ENCODE measurements around the gene INPP5J. TPM values are rescaled to one million over a fixed set of nuclear protein-coding genes. Genes with fewer than 3 reads are reported as not detected.

INPP5J gene
- total RNA-seq, 1 donor from 2014 or later = 0.18 TPM

DNA sequence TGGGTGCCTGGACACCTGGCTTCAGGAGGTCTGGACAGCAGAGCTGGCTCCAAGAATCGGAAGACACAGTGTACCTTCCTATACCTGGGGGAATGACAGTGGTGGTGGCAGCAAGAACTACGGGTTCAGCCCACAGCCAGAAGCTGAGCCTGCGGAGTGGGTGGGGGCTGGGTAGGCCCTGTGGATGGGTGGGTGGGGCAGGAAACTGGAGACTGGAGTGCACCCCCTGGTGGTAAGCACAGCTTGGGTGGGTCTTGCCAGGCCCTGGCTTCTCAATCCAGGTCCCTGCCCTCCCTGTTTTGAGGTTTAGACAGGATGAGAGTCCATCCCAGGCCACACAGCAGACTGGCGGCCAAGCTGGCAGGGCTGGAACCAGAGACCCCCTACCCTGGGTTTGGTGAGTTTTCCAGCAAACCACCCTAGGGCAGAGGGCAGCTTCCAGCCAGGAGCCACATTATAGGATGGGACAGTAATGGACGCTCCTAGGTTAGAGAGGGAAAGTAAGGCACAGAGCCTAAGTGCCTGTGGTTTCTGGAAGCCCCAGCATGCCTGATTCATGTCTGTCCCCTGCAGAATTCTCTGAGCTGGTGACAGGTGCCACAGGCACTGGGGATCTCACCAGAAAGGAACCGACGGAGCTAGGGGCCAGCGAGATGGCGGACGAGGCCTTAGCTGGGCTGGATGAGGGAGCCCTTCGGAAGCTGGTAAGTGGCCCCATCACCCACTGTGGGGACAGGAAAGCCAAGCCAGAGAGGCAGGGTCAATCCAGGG lies 40.0 kb upstream of the INPP5J start:
- Mint-ChIP-seq H3K4me3 (ENCODE audit: low read depth) (peak overlapping the region; percentile 84), H3K27me3 (ENCODE audit: low read depth) (no peaks in the 10 kb centered on the region), H3K36me3 (ENCODE audit: low read depth) (no peaks in the 10 kb centered on the region), H3K27ac (peak overlapping the region; percentile 52), H3K4me1 (ENCODE audit: low read depth) (peaks cover 31% of the 10 kb centered on the region), H3K9me3 (no peaks in the 10 kb centered on the region)
- DNase-seq (ENCODE audit: low spot score) = peak; percentile 43
- intact Hi-C loops (cut with micrococcal nuclease) = loop anchor here (5.0 to 10.0 kb wide), 3 partner anchors 132 to 340 kb away; partner anchors contain the start of gene LIMK2

DNA sequence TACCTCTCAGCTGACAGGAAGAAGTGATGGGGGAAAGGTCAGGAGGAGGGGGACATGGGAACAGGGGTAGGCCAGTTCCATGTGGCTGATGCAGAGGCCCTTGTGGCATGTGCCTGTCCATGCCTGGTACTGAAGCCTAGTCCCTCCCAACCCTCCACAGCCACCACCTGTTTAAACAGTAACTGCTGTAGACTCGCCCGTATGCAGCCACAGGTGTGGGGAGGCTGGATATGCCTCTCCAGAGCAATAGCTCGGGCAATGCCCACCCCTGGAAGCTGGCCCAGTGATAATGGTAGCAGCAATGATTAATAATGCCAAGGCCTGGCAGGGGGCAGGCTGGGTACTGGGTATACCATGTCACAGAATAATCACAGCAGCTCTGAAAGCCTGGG lies 39.4 kb upstream of the INPP5J start:
- Mint-ChIP-seq H3K4me3 (ENCODE audit: low read depth) (peak overlapping the region; percentile 84), H3K9me3 (no peaks in the 10 kb centered on the region), H3K27me3 (ENCODE audit: low read depth) (no peaks in the 10 kb centered on the region), H3K27ac (peak overlapping the region; percentile 67), H3K36me3 (ENCODE audit: low read depth) (no peaks in the 10 kb centered on the region), H3K4me1 (ENCODE audit: low read depth) (peaks cover 31% of the 10 kb centered on the region)
- no peak for DNase-seq (ENCODE audit: low spot score)
- intact Hi-C loops (cut with micrococcal nuclease) = loop anchor here (5.0 to 10.0 kb wide), 3 partner anchors 131 to 341 kb away; partner anchors contain the start of gene LIMK2

DNA sequence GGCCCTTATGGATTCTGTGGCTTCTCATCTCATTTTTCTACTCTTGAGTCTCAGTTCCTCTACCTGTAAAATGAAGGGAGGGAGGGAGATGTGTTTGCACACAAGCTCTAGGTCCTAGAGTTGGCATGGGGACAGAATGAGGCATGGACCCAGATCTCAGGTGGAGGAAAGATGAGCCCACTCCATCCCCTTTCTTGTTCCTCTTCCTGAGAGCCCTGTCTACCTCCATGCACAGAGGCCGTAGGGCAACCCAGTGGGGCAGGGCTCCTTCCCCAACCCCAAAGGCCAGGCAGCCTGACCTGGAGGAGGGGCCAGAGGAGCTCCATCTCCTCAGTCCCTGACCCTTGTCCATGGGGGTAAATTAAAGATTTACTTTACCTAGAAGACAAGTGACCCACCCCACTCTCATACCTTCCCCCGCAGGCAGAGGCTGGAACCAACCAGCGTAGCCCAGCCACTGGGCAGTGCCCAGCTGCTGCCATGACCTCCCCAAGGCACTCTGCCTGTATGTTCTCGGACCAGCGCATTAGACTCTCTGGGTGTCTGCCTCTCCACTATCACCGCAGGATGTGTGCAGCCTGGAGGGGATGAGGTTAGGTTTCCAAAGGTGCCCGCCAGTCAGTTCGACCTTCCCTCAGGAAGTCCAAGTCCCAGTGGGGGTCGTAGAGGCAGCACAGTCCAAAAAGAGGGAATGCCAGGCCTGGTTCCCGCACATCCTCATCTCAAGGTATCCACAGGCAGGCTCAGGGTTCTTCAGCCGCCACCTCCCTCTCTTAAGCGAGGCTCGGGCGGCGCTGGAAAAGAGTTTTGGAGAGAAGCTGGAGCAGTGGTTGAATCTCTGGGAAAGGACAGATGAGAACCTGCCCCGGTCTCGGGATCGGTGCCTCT lies 38.6 kb upstream of the INPP5J start:
- no peaks in the 10 kb centered on the region for H3K9me3 Mint-ChIP-seq
- intact Hi-C loops (cut with micrococcal nuclease) = loop anchor here (1.0 to 10.0 kb wide), 6 partner anchors 115 to 449 kb away; partner anchors contain the start of genes LIMK2, SLC35E4 and TUG1
- no peaks in the 10 kb centered on the region for H3K27me3 Mint-ChIP-seq (ENCODE audit: low read depth)
- H3K27ac Mint-ChIP-seq = peak overlapping the region; percentile 67
- peak overlapping the region; percentile 84 for H3K4me3 Mint-ChIP-seq (ENCODE audit: low read depth)
- no peaks in the 10 kb centered on the region for H3K36me3 Mint-ChIP-seq (ENCODE audit: low read depth)
- peaks cover 31% of the 10 kb centered on the region for H3K4me1 Mint-ChIP-seq (ENCODE audit: low read depth)
- DNase-seq (ENCODE audit: low spot score) = no peak

DNA sequence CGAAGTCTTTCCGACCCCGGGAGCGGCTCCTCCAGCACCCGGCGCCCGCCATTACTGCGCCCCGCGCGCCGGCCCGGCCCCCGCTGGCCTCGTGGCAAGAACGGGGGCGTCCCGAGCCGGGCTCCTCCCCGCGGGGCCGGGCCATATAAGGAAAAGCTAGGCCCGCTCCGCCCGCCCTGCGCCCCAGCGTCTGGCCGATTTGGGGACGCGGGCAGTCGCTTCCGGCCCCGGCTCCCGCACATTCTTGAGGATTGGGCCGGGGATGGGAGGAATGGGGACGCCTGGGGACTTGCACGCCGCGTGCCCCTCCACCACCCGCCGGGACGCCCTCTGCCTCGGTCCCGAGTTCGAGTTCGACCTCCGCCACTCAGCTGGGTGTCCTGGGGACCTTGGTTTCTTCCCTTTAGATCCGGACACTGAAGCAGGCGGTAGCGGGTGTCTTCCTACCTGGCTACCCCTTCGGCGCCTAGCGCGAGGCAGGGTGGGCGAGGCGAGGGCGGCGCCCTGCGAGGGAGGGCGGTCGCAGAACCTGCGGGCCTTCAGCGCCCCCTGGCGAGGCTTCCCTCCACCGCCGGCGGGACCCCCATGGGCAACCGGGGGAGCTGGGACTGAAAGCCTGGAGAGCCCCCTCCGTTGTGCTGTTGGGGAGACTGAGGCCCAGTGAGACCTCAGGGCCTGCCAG lies 37.8 kb upstream of the INPP5J start:
- Mint-ChIP-seq H3K4me3 (ENCODE audit: low read depth) (peak overlapping the region; percentile 84), H3K27ac (peak overlapping the region; percentile 84), H3K27me3 (ENCODE audit: low read depth) (no peaks in the 10 kb centered on the region), H3K9me3 (no peaks in the 10 kb centered on the region), H3K36me3 (ENCODE audit: low read depth) (no peaks in the 10 kb centered on the region), H3K4me1 (ENCODE audit: low read depth) (peaks cover 31% of the 10 kb centered on the region)
- intact Hi-C loops (cut with micrococcal nuclease) = loop anchor here (1.0 to 10.0 kb wide), 7 partner anchors 116 to 450 kb away; partner anchors contain the start of genes LIMK2, PIK3IP1, SLC35E4 and TUG1
- DNase-seq (ENCODE audit: low spot score) = peak; percentile 81

DNA sequence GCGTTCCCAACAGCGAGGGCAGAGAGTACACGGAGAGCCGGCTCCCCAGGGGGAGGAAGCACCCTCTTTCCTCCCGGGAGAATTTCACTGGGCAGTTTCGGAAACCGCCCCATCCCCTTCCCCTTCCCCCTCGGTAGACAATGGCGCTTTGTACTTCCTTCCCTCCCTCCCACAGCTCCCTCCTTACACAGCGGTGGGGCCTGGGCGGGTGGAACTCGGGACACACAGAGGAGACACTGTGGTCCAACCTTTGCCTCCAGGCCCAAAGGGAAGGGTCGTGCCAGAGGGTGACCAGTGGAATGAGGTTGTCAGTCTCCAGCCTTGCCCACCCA lies 37.3 kb upstream of the INPP5J start:
- no peak for DNase-seq (ENCODE audit: low spot score)
- Mint-ChIP-seq H3K36me3 (ENCODE audit: low read depth) (no peaks in the 10 kb centered on the region), H3K4me1 (ENCODE audit: low read depth) (peaks cover 30% of the 10 kb centered on the region), H3K27me3 (ENCODE audit: low read depth) (no peaks in the 10 kb centered on the region), H3K4me3 (ENCODE audit: low read depth) (peak overlapping the region; percentile 82), H3K9me3 (no peaks in the 10 kb centered on the region), H3K27ac (peak overlapping the region; percentile 84)
- intact Hi-C loops (cut with micrococcal nuclease) = loop anchor here (2.0 to 10.0 kb wide), 4 partner anchors 129 to 451 kb away; partner anchors contain the start of genes LIMK2, PIK3IP1 and SLC35E4

DNA sequence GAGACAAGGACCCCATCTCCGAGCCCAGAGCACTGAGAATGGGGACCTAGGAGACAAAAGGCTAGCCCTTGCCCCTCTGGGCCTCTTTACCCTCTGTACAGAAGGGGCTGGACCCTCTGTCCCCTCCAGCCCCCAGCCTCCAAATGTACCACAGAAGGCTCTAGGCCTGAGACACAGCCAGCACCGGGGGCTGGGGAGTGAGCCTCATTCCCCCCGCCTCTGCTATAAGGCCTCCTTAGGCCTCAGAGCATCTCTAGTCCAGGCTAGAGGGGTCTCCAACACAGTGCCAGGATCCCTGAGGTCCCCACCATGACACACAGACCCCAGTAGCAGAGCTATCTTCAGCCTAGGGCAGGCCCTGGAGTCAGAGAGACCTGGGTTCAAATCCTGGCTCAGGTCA lies 36.8 kb upstream of the INPP5J start:
- no peak for DNase-seq (ENCODE audit: low spot score)
- Mint-ChIP-seq H3K9me3 (no peaks in the 10 kb centered on the region), H3K27ac (no peak overlapping the region), H3K4me1 (ENCODE audit: low read depth) (peaks cover 28% of the 10 kb centered on the region), H3K36me3 (ENCODE audit: low read depth) (no peaks in the 10 kb centered on the region), H3K27me3 (ENCODE audit: low read depth) (no peaks in the 10 kb centered on the region), H3K4me3 (ENCODE audit: low read depth) (peak overlapping the region; percentile 82)
- intact Hi-C loops (cut with micrococcal nuclease) = loop anchor here (2.0 to 10.0 kb wide), 4 partner anchors 129 to 451 kb away; partner anchors contain the start of genes LIMK2, PIK3IP1 and SLC35E4

DNA sequence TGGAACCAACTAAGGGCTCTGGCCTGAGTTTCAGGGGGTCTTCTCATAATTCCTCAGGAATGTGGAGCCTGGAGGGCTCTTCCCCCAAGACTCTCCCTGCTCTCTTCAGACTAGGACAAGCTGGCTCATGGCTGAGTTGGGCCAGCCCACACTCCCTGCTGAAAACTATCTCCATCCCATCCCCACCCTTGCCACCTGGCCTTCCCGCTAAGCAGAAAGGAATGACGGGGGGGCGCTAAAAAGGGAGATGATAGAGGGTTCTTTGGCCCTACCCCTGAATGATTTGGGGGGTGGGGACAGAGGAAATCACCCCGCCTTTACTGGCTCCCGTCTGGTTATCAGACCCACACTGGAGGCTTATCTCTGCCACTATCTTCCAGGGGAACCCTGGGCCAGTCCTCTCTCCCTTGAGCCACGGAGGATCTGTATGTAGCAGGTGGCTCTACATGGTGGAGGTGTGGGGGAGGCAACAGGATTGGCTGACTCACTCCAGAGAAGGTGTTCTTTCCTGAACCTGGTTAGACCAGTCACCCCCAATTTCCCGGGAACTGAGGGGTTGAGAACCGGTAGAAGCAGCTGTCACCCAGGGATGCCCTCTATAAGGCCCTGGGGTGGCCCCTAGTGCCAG lies 35.9 kb upstream of the INPP5J start:
- Mint-ChIP-seq H3K36me3 (ENCODE audit: low read depth) (no peaks in the 10 kb centered on the region), H3K4me1 (ENCODE audit: low read depth) (peaks cover 23% of the 10 kb centered on the region), H3K9me3 (no peaks in the 10 kb centered on the region), H3K4me3 (ENCODE audit: low read depth) (no peak overlapping the region), H3K27me3 (ENCODE audit: low read depth) (no peaks in the 10 kb centered on the region), H3K27ac (no peak overlapping the region)
- no peak for DNase-seq (ENCODE audit: low spot score)
- intact Hi-C loops (cut with micrococcal nuclease) = loop anchor here (5.0 to 10.0 kb wide), 2 partner anchors 128 to 205 kb away; partner anchors contain the start of genes LIMK2 and PIK3IP1

DNA sequence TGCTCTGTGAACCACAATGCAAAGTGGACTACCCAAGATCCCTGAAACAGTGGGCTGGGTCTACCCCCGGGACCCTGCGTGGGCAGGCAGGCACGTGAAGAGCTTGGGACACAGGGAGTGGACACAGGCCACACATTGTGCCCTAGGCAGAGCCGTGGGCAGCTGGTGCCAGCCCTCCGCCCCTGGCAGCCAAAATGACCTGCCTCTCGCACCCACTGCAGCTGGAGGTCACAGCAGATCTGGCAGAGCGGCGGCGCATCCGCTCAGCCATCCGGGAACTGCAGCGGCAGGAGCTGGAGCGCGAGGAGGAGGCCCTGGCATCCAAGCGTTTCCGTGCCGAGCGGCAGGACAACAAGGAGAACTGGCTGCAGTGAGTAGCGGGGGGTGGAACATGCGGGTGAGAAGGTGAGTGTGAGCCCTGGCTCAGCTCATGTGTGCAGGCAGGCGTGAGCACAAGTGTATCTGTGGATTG lies 35.0 kb upstream of the INPP5J start:
- no peak for DNase-seq (ENCODE audit: low spot score)
- Mint-ChIP-seq H3K4me3 (ENCODE audit: low read depth) (no peak overlapping the region), H3K36me3 (ENCODE audit: low read depth) (no peaks in the 10 kb centered on the region), H3K4me1 (ENCODE audit: low read depth) (peaks cover 14% of the 10 kb centered on the region), H3K9me3 (no peaks in the 10 kb centered on the region), H3K27me3 (ENCODE audit: low read depth) (no peaks in the 10 kb centered on the region), H3K27ac (no peak overlapping the region)
- intact Hi-C loops (cut with micrococcal nuclease) = loop anchor here (5.0 to 10.0 kb wide), 2 partner anchors 127 to 205 kb away; partner anchors contain the start of genes LIMK2 and PIK3IP1

DNA sequence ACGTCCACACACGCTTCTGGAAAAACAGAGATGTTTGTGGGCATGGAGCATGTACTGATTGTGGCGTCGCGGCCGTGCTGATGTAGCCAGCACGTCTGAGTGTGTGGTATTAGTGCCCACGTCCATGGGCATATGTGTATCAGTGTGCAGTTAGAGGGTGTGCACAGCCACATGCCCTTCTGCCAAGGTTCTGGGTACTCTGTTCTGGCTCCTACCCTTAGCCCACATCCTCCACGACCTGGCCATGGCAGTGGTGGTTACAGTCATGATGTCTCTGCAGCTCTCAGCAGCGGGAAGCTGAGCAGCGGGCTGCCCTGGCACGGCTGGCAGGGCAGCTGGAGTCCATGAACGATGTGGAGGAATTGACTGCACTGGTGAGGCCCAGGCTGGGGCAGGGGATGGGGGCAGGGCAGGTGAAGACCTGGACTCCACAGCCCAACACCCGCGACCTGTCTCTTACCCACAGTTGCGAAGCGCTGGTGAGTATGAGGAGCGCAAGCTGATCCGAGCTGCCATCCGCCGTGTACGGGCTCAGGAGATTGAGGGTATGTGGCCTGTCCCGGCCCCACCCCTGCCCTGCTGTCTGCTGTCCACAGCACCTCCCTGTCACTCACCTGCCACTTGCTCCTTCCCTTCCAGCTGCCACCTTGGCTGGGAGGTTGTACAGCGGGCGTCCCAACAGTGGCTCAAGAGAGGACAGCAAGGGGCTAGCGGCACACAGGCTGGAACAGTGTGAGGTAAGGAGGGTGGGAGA lies 34.4 kb upstream of the INPP5J start:
- DNase-seq (ENCODE audit: low spot score) = no peak
- peaks cover 9% of the 10 kb centered on the region for H3K4me1 Mint-ChIP-seq (ENCODE audit: low read depth)
- H3K4me3 Mint-ChIP-seq (ENCODE audit: low read depth) = no peak overlapping the region
- intact Hi-C loops (cut with micrococcal nuclease) = loop anchor here (5.0 to 10.0 kb wide), 2 partner anchors 126 to 204 kb away; partner anchors contain the start of genes LIMK2 and PIK3IP1
- H3K27ac Mint-ChIP-seq = no peak overlapping the region
- no peaks in the 10 kb centered on the region for H3K27me3 Mint-ChIP-seq (ENCODE audit: low read depth)
- no peaks in the 10 kb centered on the region for H3K36me3 Mint-ChIP-seq (ENCODE audit: low read depth)
- H3K9me3 Mint-ChIP-seq = no peaks in the 10 kb centered on the region

DNA sequence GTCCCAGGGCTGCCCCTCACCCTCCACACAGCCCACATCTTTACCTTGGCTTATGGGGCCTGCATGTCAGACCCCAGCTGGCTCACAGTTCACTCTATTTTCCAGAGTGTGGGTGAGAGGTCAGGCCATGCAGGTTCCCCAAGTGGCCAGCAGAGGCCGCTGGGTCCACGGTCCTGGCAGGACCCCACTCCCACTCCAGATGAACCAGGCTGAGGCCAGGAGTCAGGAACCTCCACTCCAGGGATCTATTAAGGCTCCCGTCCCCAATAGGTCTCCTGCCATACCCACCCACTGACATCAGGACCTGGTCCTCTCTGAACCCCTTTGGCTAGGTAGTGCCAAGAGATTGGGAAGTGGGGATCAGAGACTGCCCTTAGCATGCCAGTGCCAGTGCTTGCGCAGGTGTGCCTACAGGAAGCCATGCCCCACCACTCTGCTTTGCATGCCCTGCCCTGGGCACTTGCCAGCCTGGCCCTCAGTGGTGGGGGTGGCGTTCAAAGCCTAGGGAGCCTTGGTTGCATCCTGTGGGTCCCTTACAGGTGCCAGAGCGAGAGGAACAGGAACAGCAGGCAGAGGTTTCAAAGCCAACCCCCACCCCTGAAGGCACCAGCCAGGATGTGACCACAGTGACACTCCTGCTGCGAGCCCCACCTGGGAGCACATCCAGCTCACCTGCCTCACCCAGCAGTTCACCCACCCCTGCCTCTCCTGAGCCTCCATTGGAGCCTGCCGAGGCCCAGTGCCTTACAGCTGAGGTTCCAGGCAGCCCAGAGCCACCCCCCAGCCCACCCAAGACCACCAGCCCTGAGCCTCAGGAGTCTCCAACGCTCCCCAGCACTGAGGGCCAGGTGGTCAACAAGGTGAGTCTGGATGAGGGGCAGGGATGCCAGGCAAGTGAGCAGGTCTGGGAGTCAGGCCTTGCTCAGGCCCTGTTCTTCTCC lies 33.3 kb upstream of the INPP5J start:
- H3K27ac Mint-ChIP-seq = no peak overlapping the region
- no peaks in the 10 kb centered on the region for H3K36me3 Mint-ChIP-seq (ENCODE audit: low read depth)
- H3K9me3 Mint-ChIP-seq = no peaks in the 10 kb centered on the region
- no peak overlapping the region for H3K4me3 Mint-ChIP-seq (ENCODE audit: low read depth)
- DNase-seq (ENCODE audit: low spot score) = no peak
- H3K27me3 Mint-ChIP-seq (ENCODE audit: low read depth) = no peaks in the 10 kb centered on the region
- peaks cover 4% of the 10 kb centered on the region for H3K4me1 Mint-ChIP-seq (ENCODE audit: low read depth)
- intact Hi-C loops (cut with micrococcal nuclease) = loop anchor here (5.0 to 10.0 kb wide), 2 partner anchors 125 to 203 kb away; partner anchors contain the start of genes LIMK2 and PIK3IP1
